ENCODE results near the gene NFIA. TPM values are rescaled to one million over a fixed set of nuclear protein-coding genes. Genes with fewer than 3 reads are reported as not detected.

Gene NFIA
- total and polyA plus RNA-seq, 9 of the 15 experiments (the other 6 are each of a cell fraction or from before 2014, with no cell fraction given): 5.3 to 24.9 (median 9.8) TPM

DNA sequence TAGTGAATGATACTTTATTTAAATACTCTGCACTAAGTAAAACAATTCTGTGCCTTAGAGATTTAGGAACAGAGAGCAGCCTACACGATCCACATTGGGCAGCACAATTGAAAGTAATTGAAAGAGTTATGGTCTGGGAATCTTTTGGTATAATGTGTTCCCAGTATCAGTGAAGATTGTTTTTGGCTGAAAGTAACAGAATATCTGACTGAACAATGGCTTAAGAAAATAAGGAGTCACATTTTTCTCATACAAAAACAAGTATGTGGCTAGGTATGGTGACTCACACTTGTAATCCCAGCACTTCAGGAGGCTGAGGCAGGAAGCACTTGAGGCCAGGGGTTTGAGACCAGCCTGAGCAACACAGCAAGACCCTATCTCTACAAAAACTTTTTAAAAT lies 306.2 kb downstream of the NFIA start:
- ATAC-seq (no peak), FAIRE-seq (peak; percentile 6), DNase-seq (ENCODE audit: extremely low read depth in 1 of 4, low spot score in 3 of 4) (no peak)
- intact Hi-C loops (cut with micrococcal nuclease): no loop called here
- in situ Hi-C loops (cut with MboI): no loop called here
- Histone ChIP-seq H3K27ac (ENCODE audit: extremely low read depth, low read depth, low read length) (no peak overlapping the region), H3K4me2 (ENCODE audit: insufficient read depth, low read length) (no peak overlapping the region), H3K4me3 (no peak overlapping the region), H4K20me1 (replicated peaks; ENCODE audit: control insufficient read depth, insufficient read depth, low read length) (no peaks in the 10 kb centered on the region), H3K79me2 (ENCODE audit: control insufficient read depth, insufficient read depth, low read length) (0 out of 3 replicates have a peak, but pooled peaks cover 2% of the 10 kb centered on the region), H3K9ac (ENCODE audit: insufficient read depth in 1 of 2, low read depth in 2 of 2, low read length in 2 of 2) (no peak overlapping the region), H3K36me3 (ENCODE audit: control insufficient read depth, insufficient read depth, low read length) (peaks cover 55% of the 10 kb centered on the region), H3K9me3 (replicated peaks; ENCODE audit: control insufficient read depth, insufficient read depth, low read depth, low read length) (peaks cover 4% of the 10 kb centered on the region), H2AFZ (ENCODE audit: low read depth, low read length) (no peak overlapping the region), H3K27me3 (ENCODE audit: control insufficient read depth in 2 of 2, insufficient read depth in 2 of 2, low read length in 2 of 2) (no peaks in the 10 kb centered on the region), H3K9me1 (ENCODE audit: control insufficient read depth, insufficient read depth, low read length) (no peaks in the 10 kb centered on the region), H3K4me1 (replicated peaks in 1 of 2; ENCODE audit: control insufficient read depth in 2 of 2, insufficient read depth in 2 of 2, low read length in 2 of 2) (peaks cover 0 to 15% of the 10 kb centered on the region in 2 experiments; a peak in 2 of 5 replicates)
- CTCF ChIA-PET (ENCODE audit: low intra/inter-chr PET ratio): no interaction called here
- POLR2A ChIA-PET: interaction anchor here (0.6 kb wide), 1 partner anchor 529 kb away, joined by 3 read pairs; no protein-coding TSS in a partner anchor
- no TSS peak for BruUV-seq (replicated peaks)
- TF ChIP-seq BCL6 (CRISPR knock-in tag; IDR thresholded peaks at IDR 0.05) (no peak), KHSRP (IDR thresholded peaks at IDR 0.05) (no peak), BRCA1 (IDR thresholded peaks at IDR 0.05) (no peak), BRCA1 (CRISPR knock-in tag; IDR thresholded peaks at IDR 0.05) (no peak), ESRRA (IDR thresholded peaks at IDR 0.05; ENCODE audit: borderline replicate concordance, low read depth) (no peak), ZNF699 (CRISPR knock-in tag; IDR thresholded peaks at IDR 0.05; ENCODE audit: insufficient replicate concordance) (no peak), XRCC5 (IDR thresholded peaks at IDR 0.05; ENCODE audit: low read depth, low read length) (no peak), POLR3G (IDR thresholded peaks at IDR 0.05; ENCODE audit: extremely low read depth, insufficient read length, insufficient replicate concordance) (no peak), RBM34 (IDR thresholded peaks at IDR 0.05; ENCODE audit: borderline replicate concordance, insufficient read depth, low read length) (no peak)
- TF ChIP-seq, protein P1, sequence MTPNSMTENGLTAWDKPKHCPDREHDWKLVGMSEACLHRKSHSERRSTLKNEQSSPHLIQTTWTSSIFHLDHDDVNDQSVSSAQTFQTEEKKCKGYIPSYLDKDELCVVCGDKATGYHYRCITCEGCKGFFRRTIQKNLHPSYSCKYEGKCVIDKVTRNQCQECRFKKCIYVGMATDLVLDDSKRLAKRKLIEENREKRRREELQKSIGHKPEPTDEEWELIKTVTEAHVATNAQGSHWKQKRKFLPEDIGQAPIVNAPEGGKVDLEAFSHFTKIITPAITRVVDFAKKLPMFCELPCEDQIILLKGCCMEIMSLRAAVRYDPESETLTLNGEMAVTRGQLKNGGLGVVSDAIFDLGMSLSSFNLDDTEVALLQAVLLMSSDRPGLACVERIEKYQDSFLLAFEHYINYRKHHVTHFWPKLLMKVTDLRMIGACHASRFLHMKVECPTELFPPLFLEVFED (CRISPR knock-in tag; conservative IDR thresholded peaks at IDR 0.05): no peak
- TF ChIP-seq, protein P2, sequence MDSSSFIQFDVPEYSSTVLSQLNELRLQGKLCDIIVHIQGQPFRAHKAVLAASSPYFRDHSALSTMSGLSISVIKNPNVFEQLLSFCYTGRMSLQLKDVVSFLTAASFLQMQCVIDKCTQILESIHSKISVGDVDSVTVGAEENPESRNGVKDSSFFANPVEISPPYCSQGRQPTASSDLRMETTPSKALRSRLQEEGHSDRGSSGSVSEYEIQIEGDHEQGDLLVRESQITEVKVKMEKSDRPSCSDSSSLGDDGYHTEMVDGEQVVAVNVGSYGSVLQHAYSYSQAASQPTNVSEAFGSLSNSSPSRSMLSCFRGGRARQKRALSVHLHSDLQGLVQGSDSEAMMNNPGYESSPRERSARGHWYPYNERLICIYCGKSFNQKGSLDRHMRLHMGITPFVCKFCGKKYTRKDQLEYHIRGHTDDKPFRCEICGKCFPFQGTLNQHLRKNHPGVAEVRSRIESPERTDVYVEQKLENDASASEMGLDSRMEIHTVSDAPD (CRISPR knock-in tag; IDR thresholded peaks at IDR 0.05): no peak
- WGBS (ENCODE audit: insufficient coverage, low coverage, missing lambda C conversion rate): 69% methylated on average over 1 of the region's 1 CpG
